ENCODE results near the gene CACNB1. TPM values are rescaled to one million over a fixed set of nuclear protein-coding genes. Genes with fewer than 3 reads are reported as not detected.

The CACNB1 gene
- total and polyA plus RNA-seq, 2 of the 4 experiments (the other 2 are of a cell fraction) = 2.5 to 8.6 TPM

GRCh38 chr17:39156491-39156890, 41.0 kb downstream of the CACNB1 start:
- Histone ChIP-seq H3K14ac (replicated peaks; ENCODE audit: low read depth, low read length) (no peak overlapping the region), H3K4me2 (ENCODE audit: low read depth, low read length) (no peak overlapping the region), H2BK5ac (ENCODE audit: low read depth, low read length, poor library complexity, severe bottlenecking) (no peak overlapping the region), H3K79me1 (ENCODE audit: low read depth in 1 of 2, low read length in 2 of 2) (no peaks in the 10 kb centered on the region), H2BK120ac (ENCODE audit: low read depth, low read length) (no peak overlapping the region), H3K4me3 (ENCODE audit: insufficient read depth, low read depth, low read length) (no peak overlapping the region), H2AK5ac (ENCODE audit: low read depth, low read length) (no peak overlapping the region), H4K91ac (ENCODE audit: insufficient read depth, low read depth, low read length) (no peak overlapping the region), H3K27ac (ENCODE audit: insufficient read depth, low read length) (no peak overlapping the region), H3K9me3 (ENCODE audit: control insufficient read depth, insufficient read depth, low read length) (no peaks in the 10 kb centered on the region), H3K36me3 (ENCODE audit: control insufficient read depth, insufficient read depth, low read length) (no peaks in the 10 kb centered on the region), H3K9ac (ENCODE audit: low read depth, low read length) (no peak overlapping the region), H3K23ac (ENCODE audit: low read depth, low read length) (no peak overlapping the region), H3K4ac (ENCODE audit: low read depth, low read length) (no peak overlapping the region), H3K27me3 (ENCODE audit: control insufficient read depth, insufficient read depth, low read length) (peaks cover 7% of the 10 kb centered on the region; the same call in 1 of the 2 replicates), H3K18ac (ENCODE audit: low read depth, low read length) (no peak overlapping the region), H4K5ac (ENCODE audit: low read depth, low read length) (no peak overlapping the region), H4K8ac (ENCODE audit: low read depth in 2 of 2, low read length in 2 of 2) (no peak overlapping the region), H3K9me1 (ENCODE audit: insufficient read depth, low read length) (no peaks in the 10 kb centered on the region), H3K56ac (ENCODE audit: extremely low read depth, insufficient read depth, low read length) (no peak overlapping the region), H4K20me1 (ENCODE audit: insufficient read depth, low read length) (peaks cover 4% of the 10 kb centered on the region; the same call in 1 of the 2 replicates), H2AK9ac (replicated peaks; ENCODE audit: low read depth, low read length, poor library complexity) (no peak overlapping the region), H2BK20ac (ENCODE audit: low read depth, low read length) (no peak overlapping the region), H3K4me1 (ENCODE audit: control insufficient read depth, insufficient read depth, low read length) (peaks cover 4% of the 10 kb centered on the region), H2AFZ (replicated peaks; ENCODE audit: low read length, poor library complexity) (no peak overlapping the region), H2BK15ac (ENCODE audit: low read depth, low read length) (no peak overlapping the region)
- intact Hi-C loops (cut with micrococcal nuclease) (no loop called here), dilution Hi-C loops (cut with HindIII; ENCODE audit: low sequenced_read_pairs, unreplicated experiment) (no loop called here), in situ Hi-C loops (cut with MboI; ENCODE audit: low sequenced_read_pairs) (no loop called here)
- BruUV-seq (replicated peaks) = no TSS peak
- ChIA-PET CTCF (interaction anchor here (0.5 kb wide), 1 partner anchor 298 kb away, joined by 4 read pairs; no protein-coding TSS in a partner anchor), POLR2A (ENCODE audit: unreplicated experiment) (no interaction called here)
- WGBS, 2 experiments (ENCODE audit: extremely low coverage in 2 of 2, insufficient read length in 1 of 2) = no CpG with 5 or more reads among the region's 7 CpGs
- ATAC-seq (ENCODE audit: low read depth) = no peak
- DNase-seq = no peak
- TF ChIP-seq MAFK (IDR thresholded peaks at IDR 0.05; ENCODE audit: low read depth, low read length) (no peak), POLR2A (IDR thresholded peaks at IDR 0.05; ENCODE audit: low read depth, low read length) (no peak), RFX5 (IDR thresholded peaks at IDR 0.05; ENCODE audit: low read depth, low read length) (no peak), SMC3 (IDR thresholded peaks at IDR 0.05; ENCODE audit: low read depth, low read length) (no peak), CHD1 (IDR thresholded peaks at IDR 0.05; ENCODE audit: low read depth, low read length) (no peak), NFE2L2 (IDR thresholded peaks at IDR 0.05; ENCODE audit: low read depth, low read length) (no peak), CTCF (conservative IDR thresholded peaks at IDR 0.05; ENCODE audit: low read depth, low read length) (no peak), RAD21 (IDR thresholded peaks at IDR 0.05; ENCODE audit: low read length) (no peak), RCOR1 (IDR thresholded peaks at IDR 0.05; ENCODE audit: insufficient replicate concordance, low read length) (no peak), MXI1 (IDR thresholded peaks at IDR 0.05; ENCODE audit: borderline replicate concordance, low read depth, low read length) (no peak), ELK1 (IDR thresholded peaks at IDR 0.05; ENCODE audit: borderline replicate concordance, low read depth, low read length) (no peak), MAZ (IDR thresholded peaks at IDR 0.05; ENCODE audit: borderline replicate concordance, low read depth, low read length) (no peak), BHLHE40 (IDR thresholded peaks at IDR 0.05; ENCODE audit: low read depth, low read length) (no peak), USF2 (IDR thresholded peaks at IDR 0.05; ENCODE audit: low read depth, low read length) (no peak), CEBPB (IDR thresholded peaks at IDR 0.05; ENCODE audit: low read depth, low read length) (no peak), FOS (IDR thresholded peaks at IDR 0.05; ENCODE audit: low read depth, low read length) (no peak)

Measured in IMR-90 (cell line).